Stimulated activated CD8-positive, alpha-beta memory T cell treated with anti-CD3 and anti-CD28 coated beads, Interleukin-15, amount 100 ng/mL, for 1 hour (primary cell): ENCODE results near the gene C4orf17.
A peak's percentile ranks its signal among the peaks of the same experiment; 100 is the strongest.

Experiments used
- DNase-seq: peaks from one replicate; pipeline ENCODE4 v3.0.0-alpha.2; 2020; ENCODE audit warnings: low read depth

C4orf17 gene

DNA sequence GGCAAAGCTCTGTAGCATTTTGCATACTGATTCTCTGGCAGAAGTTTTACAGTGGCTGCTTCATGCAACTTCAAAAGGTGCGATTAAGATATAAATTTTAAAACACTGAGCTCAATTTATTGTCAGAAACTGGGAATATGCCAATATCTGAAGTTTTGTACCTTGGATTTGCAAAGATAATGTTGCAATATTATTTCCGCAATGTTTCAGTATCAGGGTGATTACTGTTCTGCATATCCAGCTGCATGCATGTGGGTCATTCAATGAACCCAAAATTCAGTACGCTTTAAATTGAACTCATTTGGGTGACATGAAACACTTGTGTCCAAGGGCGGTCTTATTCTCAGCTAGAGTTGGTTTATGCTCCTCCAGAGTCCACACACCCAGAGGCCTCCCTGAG, 26.9 kb downstream of the C4orf17 start:
- DNase-seq = no peak

DNA sequence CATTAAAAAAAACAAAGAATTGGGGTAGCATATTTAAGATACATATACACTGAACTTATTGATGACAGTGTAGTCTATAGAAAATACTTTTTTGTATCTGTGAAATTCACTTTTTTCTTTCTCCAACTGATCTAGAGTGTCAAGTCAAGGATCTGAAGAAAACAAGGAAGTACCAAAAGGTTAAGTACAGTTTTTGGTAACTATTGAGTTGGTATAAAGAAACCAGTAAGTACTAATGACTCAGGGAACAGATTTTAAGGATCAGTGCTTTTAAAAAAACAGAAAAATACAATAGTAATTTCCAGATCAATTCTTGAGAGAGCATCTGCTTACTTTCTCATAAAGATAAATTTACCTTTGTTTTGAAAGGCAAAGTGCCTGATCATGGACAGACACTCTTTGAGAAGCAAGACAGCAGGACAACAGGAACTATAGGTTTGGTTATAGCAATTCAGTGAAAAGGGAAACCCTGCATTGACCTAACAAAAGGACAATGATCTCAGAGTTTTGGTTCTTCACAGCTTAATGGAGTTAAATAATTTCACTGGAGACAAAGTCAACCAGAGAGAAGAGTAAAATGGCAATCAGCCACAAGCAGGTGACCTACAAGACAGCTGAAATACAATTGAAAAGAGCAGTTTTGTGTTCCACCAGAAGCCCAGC, 29.6 kb downstream of the C4orf17 start:
- DNase-seq = no peak

DNA sequence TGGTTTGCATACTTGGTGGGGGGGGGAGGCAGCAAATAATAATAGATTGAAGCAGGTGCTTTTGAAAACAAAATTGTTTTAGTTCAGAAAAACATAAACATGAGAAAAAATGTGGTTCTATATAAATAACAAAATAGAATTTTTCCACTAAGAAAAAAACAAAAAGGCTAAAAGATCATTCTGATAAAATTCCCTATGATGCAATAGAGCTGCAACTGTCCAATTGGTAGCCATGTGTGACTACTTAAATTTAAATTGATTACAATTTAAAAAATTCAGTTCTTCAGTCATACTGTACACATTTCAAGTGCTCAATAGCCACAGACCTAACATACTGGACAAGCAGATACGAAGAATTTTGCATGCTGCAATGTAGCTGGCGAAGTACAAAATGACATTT, 42.1 kb downstream of the C4orf17 start:
- no peak for DNase-seq

DNA sequence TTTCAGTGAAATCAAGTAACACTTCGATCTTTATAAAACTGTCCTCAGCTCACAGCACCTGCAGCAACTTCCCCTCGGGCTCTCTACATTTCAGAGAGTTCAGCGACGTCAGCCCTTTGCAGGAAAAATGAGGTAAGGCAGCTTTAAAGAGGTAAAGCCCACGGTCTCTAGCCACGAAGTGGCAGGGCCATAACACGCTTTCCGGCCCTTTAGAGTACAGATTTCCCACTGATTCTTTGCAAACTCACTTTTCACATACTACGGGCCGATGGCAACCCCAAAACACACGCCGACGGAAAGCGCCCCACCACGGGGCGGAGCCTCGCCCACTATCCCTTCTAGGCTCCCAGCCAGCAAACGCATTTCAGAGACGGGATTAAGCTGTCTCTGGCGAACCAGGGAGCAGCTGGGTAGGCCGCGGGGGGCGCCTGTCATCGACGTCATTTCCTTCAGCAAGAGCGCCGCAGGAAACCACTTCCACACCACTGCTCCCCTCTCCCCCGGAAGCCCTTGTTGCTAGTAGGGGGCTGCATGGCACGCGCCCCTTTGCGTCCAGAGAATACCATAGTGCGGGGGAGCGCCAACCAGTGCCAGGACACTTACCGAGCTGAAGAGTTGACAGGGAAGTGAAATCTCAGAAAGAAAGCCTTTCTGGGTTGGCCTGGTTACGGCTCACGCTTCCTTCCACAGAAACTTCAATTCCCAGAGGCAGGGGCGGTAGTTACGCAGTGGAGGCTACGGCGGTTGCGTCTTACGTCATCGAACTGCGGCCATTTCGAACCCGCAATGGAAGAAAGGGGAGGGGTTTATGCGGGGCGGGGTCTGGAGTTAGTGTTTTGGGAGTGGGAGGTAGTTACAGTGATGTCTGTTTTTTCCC, 52.7 kb downstream of the C4orf17 start, which contains the start of gene TRMT10A:
TRMT10A (minus strand) TSS at position 730 of the 877 bp plus-strand sequence. CDS start 4,701 bp downstream, outside the sequence.
- peak; percentile 95 for DNase-seq

DNA sequence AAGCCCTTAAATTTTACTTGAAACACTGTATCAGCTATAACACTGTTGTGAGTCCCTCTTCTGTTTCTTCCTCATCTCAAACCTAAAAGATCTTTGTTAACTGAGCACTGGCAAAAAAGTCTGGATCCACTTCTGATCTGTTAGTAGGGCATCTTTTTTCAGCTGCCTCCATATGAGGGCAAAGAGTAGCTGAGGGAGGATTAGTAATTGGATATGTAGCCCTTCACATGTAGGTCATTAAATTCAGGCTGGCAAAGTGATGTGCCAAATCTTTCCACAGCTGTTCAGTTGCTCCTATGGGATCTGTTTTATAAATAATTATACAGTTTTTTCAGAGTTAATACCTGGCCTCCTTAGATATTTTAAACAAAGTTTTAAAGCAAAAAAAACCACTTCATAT, 54.1 kb downstream of the C4orf17 start:
- no peak for DNase-seq

- no peak for DNase-seq
These were observed 61.1 kb downstream of the C4orf17 start for GRCh38 chr4:99571883-99572282.

DNA sequence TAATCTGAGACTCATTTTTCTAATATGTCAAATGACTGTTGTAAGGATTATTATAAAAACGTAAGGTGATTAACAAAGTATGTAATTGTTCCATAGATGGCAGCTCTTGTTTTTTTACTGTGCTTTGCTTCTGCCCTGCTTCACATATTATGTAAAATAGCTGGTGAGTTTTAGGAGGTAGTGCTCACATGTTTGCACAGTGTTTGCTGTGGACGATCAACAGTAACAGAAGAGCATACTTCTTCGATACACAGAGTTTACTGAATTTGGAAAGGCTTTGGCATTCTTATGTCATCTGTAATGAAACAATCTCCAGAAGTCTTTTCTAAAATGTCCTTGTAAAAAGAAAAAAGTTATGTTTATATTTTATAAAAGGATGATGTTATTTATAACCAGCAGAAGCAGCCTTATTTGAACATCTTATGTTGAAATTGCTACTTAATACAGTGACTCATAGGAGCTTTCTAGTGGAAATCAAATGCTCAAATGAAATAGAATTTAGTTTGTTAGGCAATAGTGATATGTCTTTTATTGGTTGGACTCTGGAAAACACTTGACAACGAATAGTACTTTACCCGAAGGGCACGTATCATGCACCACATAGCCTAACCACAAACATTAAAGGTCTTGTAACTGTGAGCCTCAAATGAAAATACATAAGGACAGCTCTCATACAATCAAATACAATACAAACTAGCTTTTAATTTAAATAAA, 61.9 kb downstream of the C4orf17 start:
- DNase-seq = no peak

- DNase-seq = no peak
These were observed 63.0 kb downstream of the C4orf17 start for GRCh38 chr4:99573735-99574368.

DNA sequence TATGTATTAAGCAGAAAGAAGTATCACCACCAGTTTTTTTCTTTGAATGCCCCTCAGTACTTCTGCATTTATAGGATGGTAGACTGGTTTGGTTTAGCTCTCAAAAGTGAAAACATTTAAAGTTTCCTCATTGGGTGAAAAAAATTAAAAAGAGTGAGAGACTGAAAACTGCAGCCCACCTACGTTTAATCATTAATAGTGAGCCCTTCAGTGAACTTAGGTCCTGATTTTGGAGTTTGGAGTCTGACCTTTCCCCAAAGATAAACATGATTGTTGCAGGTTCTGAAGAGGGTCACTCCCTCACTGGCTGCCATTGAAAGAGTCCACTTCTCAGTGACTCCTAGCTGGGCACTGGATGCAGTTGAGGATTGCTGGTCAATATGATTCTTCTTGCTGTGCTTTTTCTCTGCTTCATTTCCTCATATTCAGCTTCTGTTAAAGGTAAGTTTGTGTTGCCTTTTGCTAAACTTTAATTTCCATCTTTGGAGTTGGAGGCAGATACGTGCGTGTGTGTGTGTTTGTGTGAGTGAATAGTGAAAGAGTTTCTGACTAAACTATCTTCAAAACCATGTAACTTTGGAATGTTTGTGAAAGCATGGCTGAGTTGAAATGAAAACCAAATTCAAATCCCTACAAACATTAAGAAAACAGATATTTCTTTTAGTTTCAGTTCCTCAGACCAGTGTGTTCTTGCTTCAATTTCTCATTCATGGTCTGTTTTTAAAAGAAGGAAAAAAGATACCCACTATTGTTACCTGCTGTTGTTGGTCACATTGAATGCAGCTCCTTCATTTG, 63.9 kb downstream of the C4orf17 start, which contains the start of gene MTTP:
MTTP (plus strand) TSS at position 295 of the 795 bp plus-strand sequence; CDS start at position 381, 86 bp downstream.
- DNase-seq = no peak

- no peak for DNase-seq
These were observed 67.9 kb downstream of the C4orf17 start for GRCh38 chr4:99578714-99579113.

GRCh38 chr4:99585516-99585915, 74.7 kb downstream of the C4orf17 start:
- no peak for DNase-seq

GRCh38 chr4:99586322-99586721, 75.5 kb downstream of the C4orf17 start:
- DNase-seq = no peak

DNA sequence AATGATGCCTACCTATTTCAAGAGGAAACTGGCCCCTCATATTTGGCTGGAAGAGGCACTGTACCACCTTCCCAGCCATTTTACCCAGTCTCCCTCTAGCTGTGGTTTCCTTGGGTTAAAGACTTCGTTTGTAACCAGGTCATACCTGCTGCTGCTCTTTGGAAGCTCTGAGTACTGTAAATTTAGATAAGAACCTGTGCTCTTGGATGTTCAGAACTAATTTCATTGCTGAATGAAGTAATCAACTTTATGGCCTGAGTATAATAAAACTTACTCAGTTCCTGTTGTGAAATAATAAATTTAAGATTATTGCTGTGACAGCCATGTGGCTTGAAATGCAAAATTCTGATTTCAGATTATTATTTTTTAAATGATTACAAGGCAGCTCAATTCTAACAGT, 76.0 kb downstream of the C4orf17 start:
- no peak for DNase-seq

DNA sequence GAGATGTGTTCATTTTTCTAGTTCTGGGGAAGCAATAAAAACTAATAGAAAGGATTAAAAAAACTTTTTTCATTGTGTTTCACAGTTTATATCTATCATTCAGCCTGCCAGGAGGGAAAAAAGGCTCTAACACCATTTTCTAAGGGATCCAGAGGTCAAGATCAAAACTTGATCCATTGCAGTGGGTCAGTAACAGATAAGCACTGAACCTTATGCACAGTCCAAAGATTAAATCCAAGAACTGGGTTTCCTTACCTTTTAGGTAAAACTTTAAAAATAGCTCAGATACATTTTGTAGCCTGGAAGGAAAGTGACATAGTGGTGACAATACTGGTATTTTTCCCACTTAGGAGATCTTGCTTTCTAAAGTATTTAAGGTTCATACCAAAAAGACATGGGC, 76.5 kb downstream of the C4orf17 start:
- DNase-seq = no peak

GRCh38 chr4:99587803-99588202, 77.0 kb downstream of the C4orf17 start:
- no peak for DNase-seq

GRCh38 chr4:99591757-99592156, 80.9 kb downstream of the C4orf17 start:
- no peak for DNase-seq
